K562 (cell line): Measurements from ENCODE around the gene ZNF195. TPM values are rescaled to one million over a fixed set of nuclear protein-coding genes. Genes with fewer than 3 reads are reported as not detected.
"Not testable (repeated sequence)": the region's sequence is repeated elsewhere in the genome, so short reads cannot be mapped to it uniquely, and the experiment has no call there.

Experiments
- ATAC-seq: fragments of 200-7000 bp; cut with Tn5 transposase; 3 replicates; pipeline ENCODE4 v1.9.1; 2020; ENCODE audit warnings: moderate library complexity
- BruUV-seq: library from RNA; stranded (reverse); fragments of 400-500 nt; replicated peaks from 2 replicates; lab custom pipeline; 2021; lab: Mats Ljungman, UMichigan
- CTCF ChIA-PET: fragments of 300-600 bp; formaldehyde crosslinking; extraction: SDS; loops from one replicate; lab custom pipeline; 2021; ENCODE audit warnings: low intra/inter-chr PET ratio; lab: Yijun Ruan, JAX
- POLR2A ChIA-PET: fragments of 300-600, 350-650 bp; sonication (Branson Sonifier 250); formaldehyde crosslinking; extraction: SDS; loops from one replicate; lab custom pipeline; 2021; ENCODE audit warnings: antibody characterized with exemption, inconsistent platforms; lab: Yijun Ruan, JAX
- DNase-seq, 4 experiments: peaks; one replicate each; pipeline versions ENCODE4 v3.0.0 to v3.0.0-alpha.2; 2011 to 2018; ENCODE audit warnings: low spot score in 3 of 4, mixed read lengths in 3 of 4; ENCODE audit errors: extremely low read depth in 1 of 4
- FAIRE-seq: peaks from 2 replicates; lab custom pipeline; 2011; peaks lifted over from hg19 to GRCh38; lab: Jason Lieb, UNC
- H2AFZ ChIP-seq: 2 replicates; pipeline ENCODE4 v1.6.0; 2011; ENCODE audit warnings: low read depth, low read length, control low read depth, inconsistent platforms
- H3K27ac ChIP-seq: fragments of 200-600 bp; 3 replicates; pipeline ENCODE4 v1.8.0; 2011; ENCODE audit warnings: low read depth, mild to moderate bottlenecking, control low read depth, inconsistent platforms, low read length, moderate library complexity, mixed read lengths; ENCODE audit errors: extremely low read depth
- H3K27me3 ChIP-seq, 2 experiments: fragments of 300-600 bp in 1 of 2; 2 replicates in 1 of 2; 3 replicates in 1 of 2; pipeline versions ENCODE4 v1.6.0 to v1.8.0; 2011; ENCODE audit warnings: inconsistent platforms in 2 of 2, low read length in 2 of 2, mild to moderate bottlenecking in 1 of 2, mixed read lengths in 1 of 2, moderate library complexity in 1 of 2; ENCODE audit not compliant: control insufficient read depth in 2 of 2, insufficient read depth in 2 of 2
- H3K36me3 ChIP-seq: fragments of 300-600 bp; 3 replicates; pipeline ENCODE4 v1.8.0; 2011; ENCODE audit warnings: mild to moderate bottlenecking, low read length, inconsistent platforms; ENCODE audit not compliant: control insufficient read depth, insufficient read depth
- H3K4me1 ChIP-seq, 2 experiments: fragments of 200-600 bp in 1 of 2; replicated peaks in 1 of 2; 2 replicates in 1 of 2; 3 replicates in 1 of 2; pipeline versions ENCODE4 v1.5.1 to v1.8.0; 2011; ENCODE audit warnings: inconsistent platforms in 2 of 2, low read length in 2 of 2, mild to moderate bottlenecking in 1 of 2, mixed read lengths in 1 of 2, moderate library complexity in 1 of 2; ENCODE audit not compliant: control insufficient read depth in 2 of 2, insufficient read depth in 2 of 2
- H3K4me2 ChIP-seq: 2 replicates; pipeline ENCODE4 v1.6.1; 2011; ENCODE audit warnings: low read length, control low read depth, inconsistent platforms, mixed read lengths; ENCODE audit not compliant: insufficient read depth
- H3K4me3 ChIP-seq: fragments of 200-600 bp; sonication (generic), shearing (Covaris generic); 2 replicates; pipeline ENCODE4 v1.5.1; 2016; ENCODE audit warnings: control low read depth, inconsistent platforms
- H3K79me2 ChIP-seq: fragments of 200-600 bp; 3 replicates; pipeline ENCODE4 v1.8.0; 2011; ENCODE audit warnings: low read length, inconsistent platforms; ENCODE audit not compliant: control insufficient read depth, insufficient read depth
- H3K9ac ChIP-seq, 2 experiments: 2 replicates each; pipeline versions ENCODE4 v1.6.0 to v1.6.1; 2011; ENCODE audit warnings: low read depth in 2 of 2, low read length in 2 of 2, control low read depth in 1 of 2, inconsistent platforms in 1 of 2, mild to moderate bottlenecking in 1 of 2, mixed read lengths in 1 of 2; ENCODE audit not compliant: insufficient read depth in 1 of 2
- H3K9me1 ChIP-seq: one replicate; pipeline ENCODE4 v1.6.0; 2011; ENCODE audit warnings: inconsistent platforms, mild to moderate bottlenecking, low read length, moderate library complexity; ENCODE audit not compliant: control insufficient read depth, insufficient read depth
- H3K9me3 ChIP-seq: replicated peaks from 2 replicates; pipeline ENCODE4 v1.5.1; 2011; ENCODE audit warnings: low read depth, low read length, inconsistent platforms; ENCODE audit not compliant: control insufficient read depth, insufficient read depth
- H4K20me1 ChIP-seq: replicated peaks from 2 replicates; pipeline ENCODE4 v1.6.1; 2011; ENCODE audit warnings: low read length, inconsistent platforms, mixed read lengths; ENCODE audit not compliant: control insufficient read depth, insufficient read depth
- ARID2 ChIP-seq: fragments of 450-650 bp; IDR thresholded peaks from 2 replicates; pipeline ENCODE4 v1.6.1; 2017; ENCODE audit warnings: antibody characterized with exemption, mild to moderate bottlenecking
- CREM ChIP-seq: IDR thresholded peaks from 2 replicates; pipeline ENCODE4 v1.6.1; 2014; ENCODE audit warnings: antibody characterized with exemption, low read depth
- CTCFL ChIP-seq: IDR thresholded peaks from 2 replicates; pipeline ENCODE4 v1.6.1; 2011; ENCODE audit warnings: borderline replicate concordance, low read depth, mild to moderate bottlenecking, moderate library complexity, low read length; ENCODE audit not compliant: insufficient read depth, poor library complexity, severe bottlenecking
- RAD21 ChIP-seq, 2 experiments: fragments of 250-450 bp in 1 of 2; fragments of 450-650 bp in 1 of 2; sonication (Bioruptor Pico) in 1 of 2; formaldehyde crosslinking in 1 of 2; IDR thresholded peaks in 1 of 2; conservative IDR thresholded peaks in 1 of 2; 2 replicates each; pipeline versions ENCODE4 v1.4.0 to v1.8.0; 2020 to 2022; ENCODE audit warnings: mild to moderate bottlenecking in 2 of 2, moderate library complexity in 1 of 2
- REST ChIP-seq, 2 experiments: fragments of 450-650 bp; formaldehyde crosslinking in 1 of 2; IDR thresholded peaks; 2 replicates each; pipeline versions ENCODE4 v1.4.0 to v1.6.1; 2014 to 2020; ENCODE audit warnings: mild to moderate bottlenecking in 2 of 2, borderline replicate concordance in 1 of 2, low read depth in 1 of 2
- SMC3 ChIP-seq: conservative IDR thresholded peaks from 2 replicates; pipeline ENCODE4 v1.6.1; 2011; ENCODE audit warnings: low read depth, low read length, improper control_type of control experiment; ENCODE audit not compliant: insufficient read depth
- TFAP4 ChIP-seq: sonication (generic); formaldehyde crosslinking; IDR thresholded peaks from 2 replicates; pipeline ENCODE4 v1.8.0; 2022; ENCODE audit warnings: missing genetic modification reagents, mild to moderate bottlenecking, moderate library complexity, borderline replicate concordance
- WGBS: fragments of 100-300 bp; shearing (Covaris generic); methylation state at CpG from one replicate; pipeline ENCODE4 v1.1.6; 2016; ENCODE audit warnings: low coverage, mixed read lengths; ENCODE audit not compliant: insufficient coverage; ENCODE audit errors: missing lambda C conversion rate; 5-methylcytosine and 5-hydroxymethylcytosine counted together
- in situ Hi-C: fragments of 300-500 bp; cut with MboI; formaldehyde crosslinking; loops from 4 replicates; pipeline ENCODE4 v1.15.0; 2018; ENCODE audit warnings: inconsistent platforms, mixed read lengths
- intact Hi-C: fragments of 100-400 bp; cut with micrococcal nuclease; formaldehyde crosslinking; loops from 2 replicates; pipeline ENCODE4 v1.14.2; 2022
- polyA plus RNA-seq, 8 experiments: library from polyadenylated mRNA; depleted of rRNA in 4 of 8; stranded (reverse) in 5 of 8; unstranded in 3 of 8; fragments of >200 nt; fragmentation: Nextera tagmentation in 2 of 8; fragmentation: Illumina TruSeq in 1 of 8; extraction: Ambion mirVana in 2 of 8; extraction: Trizol in 1 of 8; gene quantifications; 2 replicates each; pipeline versions ENCODE4 v1.2.1 to v1.2.3, GENCODE V29; 2011 to 2014; ENCODE audit warnings: inconsistent platforms in 1 of 8, missing spikeins in 1 of 8
- total RNA-seq, 7 experiments: library from RNA; depleted of rRNA in 6 of 7; stranded (reverse); fragments of >200 nt in 6 of 7; fragmentation: Illumina TruSeq in 2 of 7; extraction: Trizol in 2 of 7; gene quantifications; 2 replicates each; pipeline versions ENCODE4 v1.2.1 to v1.2.3, GENCODE V29; 2011 to 2021; ENCODE audit warnings: low replicate concordance in 1 of 7

ZNF195 gene
- total and polyA plus RNA-seq, 9 of the 15 experiments (the other 6 are each of a cell fraction or from before 2014, with no cell fraction given) = 42.1 to 75.5 (median 60.4) TPM

- H3K4me2 ChIP-seq; H3K9me1 ChIP-seq; H3K4me3 ChIP-seq; H3K27ac ChIP-seq; H3K27me3 ChIP-seq; POLR2A ChIA-PET; H2AFZ ChIP-seq; BruUV-seq; H3K9me3 ChIP-seq; H4K20me1 ChIP-seq; H3K9ac ChIP-seq; FAIRE-seq; ATAC-seq; TF ChIP-seq REST (CRISPR knock-in tag; IDR thresholded peaks at IDR 0.05; ENCODE audit: low read depth): not testable (repeated sequence)
- Histone ChIP-seq H3K79me2 (peaks cover 14% of the 10 kb centered on the region; the same call in 2 of the 3 replicates), H3K36me3 (peaks cover 30% of the 10 kb centered on the region; the same call in 2 of the 3 replicates), H3K4me1 (peaks cover 6 to 23% of the 10 kb centered on the region in 2 experiments; a peak in 4 of 5 replicates)
- CTCF ChIA-PET = interaction anchor here (0.6 to 1.8 kb wide), 3 partner anchors 65 to 371 kb away, joined by 3 to 10 read pairs (median 6); no protein-coding TSS in a partner anchor
- intact Hi-C loops (loop anchor here (1.0 to 10.0 kb wide), 3 partner anchors 63 to 514 kb away; partner anchors contain the start of gene MRGPRG), in situ Hi-C loops (loop anchor here (5.0 kb wide), 1 partner anchor 61 kb away; no protein-coding TSS in a partner anchor)
- WGBS = 56% methylated on average over 11 of the region's 12 CpGs
- DNase-seq = peak; percentile 40 to 81 (median 56)
- TF ChIP-seq CTCFL = peak; percentile 33
- TF ChIP-seq SMC3 = peak; percentile 66
- TF ChIP-seq RAD21 (CRISPR knock-in tag; conservative IDR thresholded peaks at IDR 0.05 in 1 of 2, IDR thresholded peaks at IDR 0.05 in 1 of 2) = peak; percentile 55 to 84
- TF ChIP-seq ARID2 = 0 out of 2 replicates have a peak, but pooled peaks have one; percentile 49
- TF ChIP-seq CREM = 0 out of 2 replicates have a peak, but pooled peaks have one; percentile 23
- peak; percentile 34; the same call in 1 of the 2 replicates for TF ChIP-seq TFAP4 (CRISPR knock-in tag)
- peak; percentile 68; the same call in 1 of the 2 replicates for TF ChIP-seq REST (IDR thresholded peaks at IDR 0.05; ENCODE audit: borderline replicate concordance)
Measured at GRCh38 chr11:3408722-3409121, 29.8 kb upstream of the ZNF195 start.
